ENCODE measurements around the gene YTHDF1.

YTHDF1 gene

GRCh38 chr20:63210011-63210605, 5.8 kb downstream of the YTHDF1 start:
- DNase-seq (ENCODE audit: low spot score), result no peak

- no peak for DNase-seq (ENCODE audit: low spot score)
These were observed 7.5 kb downstream of the YTHDF1 start for GRCh38 chr20:63208346-63208909.

GRCh38 chr20:63206878-63207277, 9.1 kb downstream of the YTHDF1 start:
- no peak for DNase-seq (ENCODE audit: low spot score)

DNA sequence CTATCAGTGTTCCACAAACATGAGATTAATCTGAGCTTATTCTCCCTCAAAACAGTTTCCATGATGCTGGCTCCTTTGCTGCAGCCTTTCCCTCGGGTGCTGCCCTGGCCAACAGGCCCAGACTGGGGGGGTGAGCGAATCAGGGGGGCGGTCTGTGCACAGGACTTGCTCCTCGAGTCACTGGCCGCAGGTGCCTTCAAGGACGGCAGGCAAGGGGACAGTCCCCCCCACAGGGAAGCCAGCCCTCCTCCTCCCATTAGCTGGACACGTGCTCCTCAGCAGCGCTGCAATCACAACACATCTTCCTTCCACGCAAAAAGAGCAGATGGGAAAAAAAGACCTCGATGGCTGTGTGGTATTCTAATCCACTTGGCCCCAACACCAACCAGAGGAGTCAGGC, 10.0 kb downstream of the YTHDF1 start:
- DNase-seq (ENCODE audit: low spot score), result no peak

- no peak for DNase-seq (ENCODE audit: low spot score)
These were observed 11.6 kb downstream of the YTHDF1 start for GRCh38 chr20:63204362-63204761.

- no peak for DNase-seq (ENCODE audit: low spot score)
These were observed 13.0 kb downstream of the YTHDF1 start for GRCh38 chr20:63202811-63203526.

GRCh38 chr20:63202021-63202420, 13.9 kb downstream of the YTHDF1 start:
- no peak for DNase-seq (ENCODE audit: low spot score)

GRCh38 chr20:63198606-63199005, 17.3 kb downstream of the YTHDF1 start:
- DNase-seq (ENCODE audit: low spot score), result no peak

DNA sequence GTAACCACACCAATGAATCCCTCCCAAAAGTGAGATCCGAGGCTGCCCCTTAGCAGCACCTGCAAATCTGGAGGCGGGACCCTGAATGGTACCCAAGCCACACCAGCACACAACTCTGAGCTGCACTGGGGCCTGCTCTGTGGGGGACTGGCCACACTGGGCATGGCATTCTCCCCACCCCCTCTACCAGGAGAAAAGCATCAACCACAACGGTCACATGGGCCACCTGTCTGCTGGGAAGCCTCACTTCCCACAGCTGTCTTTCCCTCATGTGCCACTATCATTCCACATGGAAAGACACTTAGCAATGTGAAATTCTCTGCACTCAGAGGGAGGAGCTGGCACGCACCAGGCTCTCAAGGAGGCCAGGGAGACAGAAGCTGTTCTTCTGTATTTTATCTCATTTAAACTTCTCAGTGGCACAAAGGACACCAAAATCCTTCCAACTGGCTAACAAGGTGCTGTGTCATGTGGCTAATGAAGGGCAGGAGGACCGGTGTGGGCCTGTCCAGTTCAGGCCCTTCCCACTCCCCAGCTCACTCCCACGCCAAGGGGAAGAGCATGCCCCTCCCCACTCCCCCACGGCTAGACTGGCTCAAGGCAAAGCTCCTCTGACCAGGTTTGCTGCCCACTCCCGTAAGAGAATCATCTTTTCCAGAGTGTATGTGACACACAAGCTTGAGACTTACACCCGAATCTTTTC, 19.0 kb downstream of the YTHDF1 start:
- no peak for DNase-seq (ENCODE audit: low spot score)

GRCh38 chr20:63194797-63195173, 21.1 kb downstream of the YTHDF1 start:
- DNase-seq (ENCODE audit: low spot score), result no peak

DNA sequence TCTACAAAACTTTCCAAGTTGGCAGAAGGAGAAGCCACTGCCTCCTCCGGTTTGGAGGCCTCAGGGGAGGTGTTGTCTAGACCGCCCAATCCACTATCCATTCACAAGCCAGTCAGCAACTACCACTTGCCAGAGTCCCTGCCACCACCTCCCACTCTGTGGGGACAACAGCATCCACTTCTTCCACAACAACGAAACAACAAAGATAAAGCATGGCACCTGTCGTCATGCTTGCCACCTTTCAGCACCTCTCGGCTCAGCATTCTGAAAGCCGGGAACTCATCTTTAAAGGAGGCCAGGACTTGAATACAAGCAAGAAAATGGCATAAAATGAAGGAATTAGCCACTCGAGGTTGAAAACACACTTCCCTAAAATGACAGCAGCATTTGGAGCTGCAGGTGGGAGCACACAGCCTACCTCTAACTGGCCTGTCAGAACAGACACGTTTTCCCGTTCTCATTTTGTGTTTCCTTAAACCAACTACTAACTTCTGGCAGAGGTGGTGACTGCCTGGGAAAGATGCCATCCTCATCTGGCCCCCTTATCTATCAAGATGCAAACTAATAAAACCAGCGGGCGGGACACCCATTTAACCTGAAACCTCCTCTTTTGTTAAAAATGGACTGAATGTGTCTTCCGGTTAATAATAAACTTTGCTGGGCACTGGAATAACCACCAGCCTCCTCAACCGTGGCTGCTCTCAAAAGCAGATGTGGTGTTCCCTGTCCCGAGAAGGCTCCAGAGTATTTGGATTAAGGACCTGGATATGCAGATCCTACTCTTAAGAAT, 21.7 kb downstream of the YTHDF1 start:
- no peak for DNase-seq (ENCODE audit: low spot score)

DNA sequence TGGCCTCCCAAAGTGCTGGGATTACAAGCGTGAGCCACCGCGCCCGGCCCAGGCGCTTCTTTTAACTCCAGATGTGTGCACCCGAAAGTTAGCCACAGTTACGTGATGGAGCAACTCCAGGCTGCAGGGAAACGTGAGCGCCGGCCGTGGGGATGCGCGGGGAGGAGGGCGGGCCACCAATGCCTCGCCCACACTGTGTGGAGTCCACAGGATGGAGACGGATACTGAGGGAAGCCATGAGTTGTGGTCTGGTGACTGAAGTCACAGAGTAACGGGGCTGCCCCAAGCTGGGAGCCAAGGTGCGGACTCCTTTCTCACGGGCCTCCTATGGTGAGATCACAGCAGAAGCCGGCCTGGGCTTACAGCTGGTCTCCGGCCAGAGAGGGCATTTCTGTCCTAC, 23.2 kb downstream of the YTHDF1 start:
- no peak for DNase-seq (ENCODE audit: low spot score)

DNA sequence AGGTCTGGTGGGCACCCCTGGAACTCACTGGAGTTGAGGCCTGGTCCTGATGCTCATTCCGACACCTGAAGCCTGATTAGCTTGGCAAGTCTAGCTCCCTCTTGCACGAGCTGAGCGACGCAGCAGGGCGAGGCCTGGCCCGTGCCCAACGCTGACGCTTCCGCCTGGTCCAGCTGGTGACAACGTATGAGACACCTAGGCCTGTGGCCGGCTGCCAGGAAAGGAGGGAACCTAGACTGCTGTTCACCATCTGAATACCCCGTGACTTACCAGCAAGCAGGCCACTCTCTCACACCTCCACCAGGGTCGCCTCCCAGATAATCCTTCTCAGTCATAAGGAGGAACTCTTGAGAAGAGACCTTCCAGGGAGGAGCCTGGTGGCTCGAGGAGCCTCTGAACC, 24.5 kb downstream of the YTHDF1 start:
- no peak for DNase-seq (ENCODE audit: low spot score)

DNA sequence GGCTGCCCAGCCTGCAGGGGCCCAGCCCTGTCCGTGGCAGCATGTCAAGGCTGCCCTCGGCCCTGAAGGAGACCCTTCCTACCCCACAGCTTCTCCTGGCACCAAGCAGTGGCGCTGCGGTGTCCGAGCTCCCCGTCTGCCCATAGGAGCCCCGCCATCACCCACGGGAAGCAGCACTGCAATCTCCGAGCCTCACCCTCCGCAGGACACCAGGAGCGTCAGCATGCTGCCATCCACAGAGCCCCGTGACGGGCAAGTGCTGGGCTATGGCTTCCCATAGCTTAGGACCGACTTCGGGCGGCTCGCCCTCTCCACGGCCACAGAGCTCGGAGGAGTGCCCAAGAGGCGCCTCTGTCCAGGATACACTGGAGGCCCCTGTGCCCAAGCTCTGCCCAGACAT, 25.1 kb downstream of the YTHDF1 start:
- no peak for DNase-seq (ENCODE audit: low spot score)

GRCh38 chr20:63189846-63190559, 25.9 kb downstream of the YTHDF1 start:
- DNase-seq (ENCODE audit: low spot score), result no peak

DNA sequence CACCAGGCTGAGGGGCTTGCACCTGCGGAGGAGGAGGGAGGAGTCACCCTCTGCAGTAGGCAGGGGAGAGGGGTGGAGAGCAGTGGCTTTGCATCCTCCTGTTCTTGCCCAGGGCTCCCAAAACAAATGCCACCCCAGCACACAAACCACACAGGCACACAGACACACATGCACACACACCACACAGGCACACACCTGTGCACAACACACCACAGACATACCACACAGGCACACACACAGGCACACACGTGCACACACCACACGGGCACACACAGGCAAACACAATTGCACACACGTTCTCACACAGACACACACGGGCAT, 26.6 kb downstream of the YTHDF1 start:
- DNase-seq (ENCODE audit: low spot score), result no peak

GRCh38 chr20:63188641-63189321, 27.1 kb downstream of the YTHDF1 start:
- no peak for DNase-seq (ENCODE audit: low spot score)

DNA sequence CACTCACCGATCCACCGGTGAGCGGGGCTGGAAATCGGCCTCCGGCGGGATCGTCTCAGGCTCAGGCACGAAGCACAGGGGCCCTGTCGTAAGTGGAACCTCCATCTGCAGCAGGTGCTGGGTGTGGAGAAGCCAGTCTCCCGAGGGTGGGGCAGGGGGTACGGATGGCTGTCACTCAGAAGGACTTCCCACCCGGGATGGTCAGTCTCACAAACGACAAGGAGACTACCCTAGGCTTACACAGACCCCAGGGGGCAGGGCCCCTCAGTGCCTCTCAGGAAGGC, 27.8 kb downstream of the YTHDF1 start:
- DNase-seq (ENCODE audit: low spot score), result no peak

GRCh38 chr20:63187338-63188158, 28.4 kb downstream of the YTHDF1 start:
- DNase-seq (ENCODE audit: low spot score), result no peak

Measured in SK-N-DZ (cell line).